Suppressor macrophage treated with lipopolysaccharide for 1 hour (primary cell): Measurements from ENCODE around the gene CADM2.
"Not testable (repeated sequence)": the region's sequence is repeated elsewhere in the genome, so short reads cannot be mapped to it uniquely, and the experiment has no call there.

ENCODE experiments used
- DNase-seq, 3 donors: peaks; one replicate each; pipeline ENCODE4 v3.0.0-alpha.2; 2020 to 2022

The CADM2 gene

GRCh38 chr3:85708325-85708724 lies 749.5 kb downstream of the CADM2 start:
- DNase-seq, result not testable (repeated sequence)

- DNase-seq, result no peak
Observed at GRCh38 chr3:85709346-85709892, 750.6 kb downstream of the CADM2 start.

- peak in 2 of 3 donors; percentile 4 to 14 for DNase-seq
Observed at GRCh38 chr3:85710490-85710889, 751.7 kb downstream of the CADM2 start.

DNA sequence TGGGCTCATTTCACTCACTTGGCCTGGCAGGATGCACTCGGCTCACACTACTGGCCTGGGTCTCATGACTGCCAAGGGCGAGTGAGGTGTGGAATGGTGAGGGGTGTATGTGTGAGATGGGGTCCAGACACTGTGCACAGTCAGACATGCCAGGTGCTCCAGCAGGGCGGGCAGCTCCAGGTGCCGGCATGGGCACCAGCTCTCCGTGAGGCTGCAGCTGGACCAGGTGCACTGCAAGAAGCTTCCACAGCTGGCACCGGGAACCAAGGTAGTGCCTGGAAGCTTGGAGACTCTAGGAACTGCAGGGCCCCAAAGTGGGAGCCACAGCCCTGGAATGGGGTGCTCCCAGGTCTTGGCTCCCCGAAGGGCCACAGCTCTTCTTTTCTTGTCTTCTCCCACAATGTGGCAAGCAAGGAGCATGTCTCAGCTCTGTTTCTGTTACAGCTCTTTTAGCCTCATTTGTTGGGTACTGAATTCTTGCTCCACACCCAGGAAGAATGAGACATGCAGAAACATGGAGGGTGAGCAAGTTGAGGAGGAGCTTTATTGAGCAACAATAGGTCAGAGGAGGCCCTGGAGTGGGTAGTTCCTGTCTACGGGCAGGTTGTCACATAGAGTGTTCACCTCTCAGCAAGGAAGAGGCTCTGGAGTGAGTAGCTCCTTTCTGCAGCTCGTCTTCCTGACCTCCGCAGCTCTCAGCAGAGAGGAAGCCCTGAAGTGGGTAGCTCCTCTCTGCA lies 762.8 kb downstream of the CADM2 start:
- DNase-seq, result no peak

GRCh38 chr3:85725809-85726208 lies 767.0 kb downstream of the CADM2 start:
- no peak for DNase-seq

DNA sequence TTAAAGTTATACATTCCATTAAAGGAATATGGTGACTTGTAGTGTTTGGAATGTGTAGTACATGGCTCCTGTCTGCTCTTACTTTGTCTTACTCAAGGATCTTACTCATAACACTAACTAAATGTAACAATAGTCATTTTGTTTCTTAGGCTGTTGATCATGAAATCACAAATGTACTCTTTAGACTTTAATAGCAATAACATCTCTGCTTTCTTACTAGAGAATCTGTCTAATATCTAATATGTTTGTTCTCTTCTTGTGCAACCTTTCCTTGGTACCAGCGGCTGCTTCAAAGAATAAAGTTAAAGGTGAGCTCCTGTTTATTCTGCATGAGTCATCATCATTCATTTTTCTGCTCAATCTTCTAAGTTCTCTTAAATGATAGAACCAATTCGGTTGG lies 767.5 kb downstream of the CADM2 start:
- DNase-seq, result no peak

GRCh38 chr3:85737846-85738245 lies 779.1 kb downstream of the CADM2 start:
- no peak for DNase-seq

DNA sequence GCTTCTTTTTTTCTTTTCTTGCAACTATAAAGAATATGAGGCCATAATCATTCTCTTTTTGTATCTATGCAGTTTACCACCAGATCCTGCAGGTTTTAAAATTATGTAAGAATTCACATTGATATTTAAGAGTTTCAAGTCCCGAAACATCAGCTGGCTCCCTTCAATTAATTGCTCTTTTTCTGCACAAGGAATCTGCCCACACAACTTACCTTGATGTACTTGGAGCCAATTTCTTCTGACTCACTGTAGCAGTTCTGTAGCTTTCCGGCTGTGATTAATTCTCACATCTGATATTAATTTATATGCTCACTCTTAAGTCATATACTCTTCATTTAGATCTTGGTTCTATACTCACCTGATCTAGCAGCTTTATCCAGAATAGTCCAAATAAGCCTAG lies 781.8 kb downstream of the CADM2 start:
- DNase-seq, result no peak

GRCh38 chr3:85758442-85758841 lies 799.7 kb downstream of the CADM2 start:
- no peak for DNase-seq

GRCh38 chr3:85760342-85760741 lies 801.6 kb downstream of the CADM2 start:
- no peak for DNase-seq

GRCh38 chr3:85780806-85781205 lies 822.0 kb downstream of the CADM2 start:
- DNase-seq, result no peak

DNA sequence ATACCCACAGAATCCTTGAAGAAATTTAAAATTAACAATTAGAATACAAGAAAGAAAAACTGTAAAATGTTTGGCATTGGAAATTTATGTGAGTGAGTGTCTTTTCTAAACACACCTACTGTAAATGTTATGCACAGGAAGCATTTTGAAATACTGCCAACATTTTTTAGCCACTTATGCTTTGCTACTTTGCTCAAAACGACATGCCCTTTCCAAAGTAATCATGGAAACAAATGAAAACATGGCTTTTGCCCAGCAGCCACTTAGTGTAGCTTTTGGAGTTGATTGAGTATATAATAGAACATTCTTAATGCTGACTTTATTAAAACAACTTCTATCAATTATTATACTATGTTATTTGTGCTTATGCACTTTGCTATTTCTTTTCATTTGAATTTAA lies 823.0 kb downstream of the CADM2 start:
- DNase-seq, result no peak

DNA sequence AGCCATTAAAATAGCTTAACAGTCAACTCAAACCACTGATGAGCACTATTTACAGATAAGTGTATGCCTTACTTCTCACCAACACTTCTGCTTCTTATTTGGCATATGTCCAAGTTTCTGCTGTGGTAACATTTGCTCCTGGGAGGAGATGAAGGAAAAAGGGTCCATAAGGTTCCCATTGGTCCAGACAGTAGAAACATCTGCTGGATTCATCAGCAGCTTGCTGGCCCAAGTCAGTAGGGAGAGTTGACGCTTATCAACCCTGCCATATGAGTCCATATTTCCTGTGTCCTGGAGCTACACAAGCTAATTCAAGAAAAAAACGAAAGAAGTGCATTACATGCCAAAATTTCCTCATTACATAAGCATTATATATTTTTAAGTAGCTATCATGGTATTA lies 824.5 kb downstream of the CADM2 start:
- DNase-seq, result no peak

- DNase-seq, result no peak
Observed at GRCh38 chr3:85785766-85786165, 827.0 kb downstream of the CADM2 start.

DNA sequence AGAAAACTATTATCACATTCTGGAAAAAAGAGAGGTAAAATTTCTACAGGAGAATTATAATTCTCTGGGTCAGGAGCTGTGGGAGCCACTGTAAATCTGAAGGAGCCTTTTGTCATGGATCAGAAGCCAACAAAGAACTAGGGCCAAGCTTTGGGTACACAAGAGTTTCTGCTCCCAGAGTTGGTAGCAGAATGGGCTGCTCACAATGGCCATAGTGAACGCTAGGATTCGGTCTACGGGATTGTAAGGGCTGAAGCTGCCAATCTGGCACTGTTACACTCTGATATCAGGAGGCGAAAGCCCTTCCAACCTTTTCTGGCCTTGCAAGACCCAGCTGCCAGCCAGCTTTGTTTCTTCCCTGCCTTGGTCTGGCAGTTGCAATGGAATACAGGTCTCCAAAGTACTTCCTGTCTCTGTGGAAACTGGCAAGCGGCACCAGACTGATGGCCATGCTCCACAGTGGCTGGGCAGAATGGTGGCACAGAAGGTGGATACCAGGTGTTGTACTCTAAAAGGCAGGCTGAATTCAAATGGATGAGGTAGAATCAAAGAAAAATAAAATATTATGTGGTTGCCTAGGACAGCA lies 831.7 kb downstream of the CADM2 start:
- no peak for DNase-seq

DNA sequence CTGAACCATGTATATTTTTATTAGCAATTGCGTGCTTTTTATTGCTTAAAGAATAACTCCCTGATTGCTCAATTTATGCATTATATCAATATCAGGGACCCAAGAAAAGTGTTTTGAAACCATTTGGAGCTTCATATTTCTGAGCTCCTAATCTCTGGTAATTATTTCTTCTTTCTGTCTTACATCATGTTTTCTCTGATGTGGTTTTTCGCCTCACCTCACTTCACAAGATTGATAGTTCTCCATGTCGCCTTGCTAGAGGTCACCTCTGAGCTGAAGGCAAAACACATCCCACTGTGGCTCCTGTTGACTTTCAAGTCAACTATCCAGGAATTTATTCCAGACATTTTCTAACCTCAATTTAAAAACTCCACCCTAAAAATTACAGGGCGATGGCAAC lies 837.4 kb downstream of the CADM2 start:
- no peak for DNase-seq

- no peak for DNase-seq
Observed at GRCh38 chr3:85800676-85801075, 841.9 kb downstream of the CADM2 start.

- no peak for DNase-seq
Observed at GRCh38 chr3:85801955-85802354, 843.2 kb downstream of the CADM2 start.

GRCh38 chr3:85808755-85809154 lies 850.0 kb downstream of the CADM2 start:
- DNase-seq, result no peak

- peak in 2 of 3 donors; percentile 1 to 6 for DNase-seq
Observed at GRCh38 chr3:85821130-85821756, 862.5 kb downstream of the CADM2 start.

- DNase-seq, result no peak
Observed at GRCh38 chr3:85835857-85836440, 877.2 kb downstream of the CADM2 start.

GRCh38 chr3:85837402-85837801 lies 878.6 kb downstream of the CADM2 start:
- no peak for DNase-seq

- DNase-seq, result no peak
Observed at GRCh38 chr3:85838921-85839320, 880.1 kb downstream of the CADM2 start.

- DNase-seq, result no peak
Observed at GRCh38 chr3:85842081-85842480, 883.3 kb downstream of the CADM2 start.
